NB4 (cell line): ENCODE data around the gene GDF10.

Experiments used
- MAX ChIP-seq: IDR thresholded peaks from 2 replicates; pipeline ENCODE4 v1.6.1; 2011; ENCODE audit warnings: low read depth, low read length
- TF ChIP-seq, protein P1 (sequence below): IDR thresholded peaks from one replicate; pipeline ENCODE4 v1.5.1; 2012; ENCODE audit warnings: low read depth, low read length

GRCh38 chr10:47331954-47332353, 32.0 kb downstream of the GDF10 start:
- TF ChIP-seq, protein P1, sequence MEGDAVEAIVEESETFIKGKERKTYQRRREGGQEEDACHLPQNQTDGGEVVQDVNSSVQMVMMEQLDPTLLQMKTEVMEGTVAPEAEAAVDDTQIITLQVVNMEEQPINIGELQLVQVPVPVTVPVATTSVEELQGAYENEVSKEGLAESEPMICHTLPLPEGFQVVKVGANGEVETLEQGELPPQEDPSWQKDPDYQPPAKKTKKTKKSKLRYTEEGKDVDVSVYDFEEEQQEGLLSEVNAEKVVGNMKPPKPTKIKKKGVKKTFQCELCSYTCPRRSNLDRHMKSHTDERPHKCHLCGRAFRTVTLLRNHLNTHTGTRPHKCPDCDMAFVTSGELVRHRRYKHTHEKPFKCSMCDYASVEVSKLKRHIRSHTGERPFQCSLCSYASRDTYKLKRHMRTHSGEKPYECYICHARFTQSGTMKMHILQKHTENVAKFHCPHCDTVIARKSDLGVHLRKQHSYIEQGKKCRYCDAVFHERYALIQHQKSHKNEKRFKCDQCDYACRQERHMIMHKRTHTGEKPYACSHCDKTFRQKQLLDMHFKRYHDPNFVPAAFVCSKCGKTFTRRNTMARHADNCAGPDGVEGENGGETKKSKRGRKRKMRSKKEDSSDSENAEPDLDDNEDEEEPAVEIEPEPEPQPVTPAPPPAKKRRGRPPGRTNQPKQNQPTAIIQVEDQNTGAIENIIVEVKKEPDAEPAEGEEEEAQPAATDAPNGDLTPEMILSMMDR = no peak
- no peak for TF ChIP-seq MAX
